Fibroblast of the aortic adventitia (primary cell): ENCODE results near the gene GPR42. TPM values are rescaled to one million over a fixed set of nuclear protein-coding genes. Genes with fewer than 3 reads are reported as not detected.
"Not testable (repeated sequence)": the region's sequence is repeated elsewhere in the genome, so short reads cannot be mapped to it uniquely, and the experiment has no call there.

ENCODE experiments used
- DNase-seq: peaks from one replicate; pipeline ENCODE4 v3.0.0-alpha.2; 2010; ENCODE audit warnings: low read depth
- H3K4me3 ChIP-seq: 2 replicates; pipeline ENCODE4 v1.5.1; 2011; ENCODE audit warnings: low read depth, mild to moderate bottlenecking, control low read depth, low read length, moderate library complexity
- total RNA-seq: library from RNA; depleted of rRNA; stranded (reverse); fragments of >200 nt; gene quantifications from 2 replicates; pipeline ENCODE4 v1.2.3, GENCODE V29; 2012; ENCODE audit warnings: low replicate concordance
- TF ChIP-seq, protein P1 (sequence below): IDR thresholded peaks from 2 replicates; pipeline ENCODE4 v1.5.1; 2011; ENCODE audit warnings: mild to moderate bottlenecking, low read length, control low read depth, inconsistent platforms; ENCODE audit not compliant: insufficient read depth

The GPR42 gene
- total RNA-seq, 1 donor, result not detected

DNA sequence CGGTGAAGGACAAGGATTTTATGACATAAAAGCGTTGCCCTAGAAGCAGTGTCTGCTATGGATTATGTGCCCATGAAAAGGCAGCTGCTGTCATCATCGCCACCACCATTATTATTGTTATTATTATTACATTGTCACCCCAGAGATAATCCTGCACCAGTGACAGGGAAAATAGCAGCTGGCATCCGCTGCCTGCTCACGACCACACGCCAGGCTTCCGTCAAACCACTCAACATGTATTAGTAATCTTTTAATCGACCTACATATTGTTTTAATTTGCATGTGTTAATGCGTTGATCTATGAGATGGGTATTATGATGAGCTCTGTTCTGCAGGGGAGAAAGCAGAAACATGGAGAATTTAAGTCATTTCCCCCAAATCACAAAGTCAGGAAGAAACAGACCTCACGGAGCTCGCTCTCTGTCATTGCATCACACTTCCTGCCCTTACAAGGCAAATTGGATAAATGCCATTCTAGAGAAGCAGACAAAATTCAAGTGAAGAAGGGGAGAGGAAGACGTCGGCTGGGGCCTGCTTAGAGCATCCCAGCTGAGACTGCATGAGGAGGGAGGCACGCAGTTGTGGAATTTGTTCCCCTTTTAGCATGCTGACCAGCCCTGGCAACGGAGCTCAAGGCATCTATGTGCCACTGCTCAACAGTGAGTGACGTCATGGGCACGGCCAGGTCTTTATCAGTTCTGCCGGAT lies 12.8 kb upstream of the GPR42 start, which contains the start of gene FFAR3:
Gene FFAR3 (plus strand): TSS at position 594 of the 707 bp plus-strand sequence. CDS start 431 bp downstream, outside the sequence.
- TF ChIP-seq, protein P1, sequence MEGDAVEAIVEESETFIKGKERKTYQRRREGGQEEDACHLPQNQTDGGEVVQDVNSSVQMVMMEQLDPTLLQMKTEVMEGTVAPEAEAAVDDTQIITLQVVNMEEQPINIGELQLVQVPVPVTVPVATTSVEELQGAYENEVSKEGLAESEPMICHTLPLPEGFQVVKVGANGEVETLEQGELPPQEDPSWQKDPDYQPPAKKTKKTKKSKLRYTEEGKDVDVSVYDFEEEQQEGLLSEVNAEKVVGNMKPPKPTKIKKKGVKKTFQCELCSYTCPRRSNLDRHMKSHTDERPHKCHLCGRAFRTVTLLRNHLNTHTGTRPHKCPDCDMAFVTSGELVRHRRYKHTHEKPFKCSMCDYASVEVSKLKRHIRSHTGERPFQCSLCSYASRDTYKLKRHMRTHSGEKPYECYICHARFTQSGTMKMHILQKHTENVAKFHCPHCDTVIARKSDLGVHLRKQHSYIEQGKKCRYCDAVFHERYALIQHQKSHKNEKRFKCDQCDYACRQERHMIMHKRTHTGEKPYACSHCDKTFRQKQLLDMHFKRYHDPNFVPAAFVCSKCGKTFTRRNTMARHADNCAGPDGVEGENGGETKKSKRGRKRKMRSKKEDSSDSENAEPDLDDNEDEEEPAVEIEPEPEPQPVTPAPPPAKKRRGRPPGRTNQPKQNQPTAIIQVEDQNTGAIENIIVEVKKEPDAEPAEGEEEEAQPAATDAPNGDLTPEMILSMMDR, result no peak
- H3K4me3 ChIP-seq, result no peak within 1 kb of the TSS
- DNase-seq, result peak; percentile 37

DNA sequence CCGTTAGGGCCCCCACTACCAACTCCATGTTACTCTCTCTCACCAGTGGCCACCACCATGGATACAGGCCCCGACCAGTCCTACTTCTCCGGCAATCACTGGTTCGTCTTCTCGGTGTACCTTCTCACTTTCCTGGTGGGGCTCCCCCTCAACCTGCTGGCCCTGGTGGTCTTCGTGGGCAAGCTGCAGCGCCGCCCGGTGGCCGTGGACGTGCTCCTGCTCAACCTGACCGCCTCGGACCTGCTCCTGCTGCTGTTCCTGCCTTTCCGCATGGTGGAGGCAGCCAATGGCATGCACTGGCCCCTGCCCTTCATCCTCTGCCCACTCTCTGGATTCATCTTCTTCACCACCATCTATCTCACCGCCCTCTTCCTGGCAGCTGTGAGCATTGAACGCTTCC lies 12.0 kb upstream of the GPR42 start:
- DNase-seq, H3K4me3 ChIP-seq: not testable (repeated sequence)

DNA sequence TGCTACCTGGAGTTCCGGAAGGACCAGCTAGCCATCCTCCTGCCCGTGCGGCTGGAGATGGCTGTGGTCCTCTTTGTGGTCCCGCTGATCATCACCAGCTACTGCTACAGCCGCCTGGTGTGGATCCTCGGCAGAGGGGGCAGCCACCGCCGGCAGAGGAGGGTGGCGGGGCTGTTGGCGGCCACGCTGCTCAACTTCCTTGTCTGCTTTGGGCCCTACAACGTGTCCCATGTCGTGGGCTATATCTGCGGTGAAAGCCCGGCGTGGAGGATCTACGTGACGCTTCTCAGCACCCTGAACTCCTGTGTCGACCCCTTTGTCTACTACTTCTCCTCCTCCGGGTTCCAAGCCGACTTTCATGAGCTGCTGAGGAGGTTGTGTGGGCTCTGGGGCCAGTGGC lies 11.5 kb upstream of the GPR42 start:
- not testable (repeated sequence) for H3K4me3 ChIP-seq, DNase-seq

GRCh38 chr19:35360081-35360480 lies 10.8 kb upstream of the GPR42 start:
- not testable (repeated sequence) for H3K4me3 ChIP-seq, DNase-seq

- H3K4me3 ChIP-seq, result no peak overlapping the region
- no peak for DNase-seq
- TF ChIP-seq, protein P1, result no peak
Observed at GRCh38 chr19:35360880-35361420, 9.9 kb upstream of the GPR42 start.

DNA sequence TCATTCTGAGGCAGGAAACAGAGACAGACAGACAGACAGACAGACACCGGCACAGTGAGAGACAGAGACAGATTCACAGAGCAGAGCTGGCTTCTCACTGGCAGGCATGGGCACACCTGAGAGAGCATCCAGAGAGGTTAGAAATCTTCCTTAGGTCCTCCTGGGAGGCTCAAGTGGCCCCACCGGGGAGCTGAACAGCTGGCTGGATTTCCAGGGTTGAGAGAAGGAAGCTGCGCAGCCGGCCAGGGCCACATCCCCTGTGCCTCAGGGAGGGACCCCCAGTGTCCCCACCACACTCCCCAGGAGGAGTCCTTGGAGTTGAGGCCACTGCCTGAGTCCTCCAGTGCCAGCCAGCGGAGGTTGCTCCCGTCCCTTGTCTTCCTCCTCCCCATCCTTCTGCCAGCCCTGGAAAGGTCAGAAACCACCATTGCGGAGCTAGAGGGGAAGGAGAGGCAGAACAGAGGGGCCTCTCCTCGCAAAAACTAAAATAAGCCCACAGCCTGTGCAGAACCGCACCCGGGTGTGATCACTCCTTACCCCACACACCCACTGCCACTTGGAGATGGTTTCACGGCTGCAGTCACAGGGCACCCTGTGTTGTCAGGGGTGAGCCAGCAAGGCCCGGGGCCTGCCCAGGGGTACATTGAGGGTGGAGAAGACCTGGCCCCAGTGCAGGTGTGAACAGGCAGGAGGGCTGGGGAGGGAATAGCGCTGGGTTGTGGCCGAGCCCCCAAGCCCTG lies 8.4 kb upstream of the GPR42 start:
- H3K4me3 ChIP-seq, result no peak overlapping the region
- TF ChIP-seq, protein P1, result no peak
- DNase-seq, result no peak

- TF ChIP-seq, protein P1, result no peak
- H3K4me3 ChIP-seq, result no peak overlapping the region
- no peak for DNase-seq
Observed at GRCh38 chr19:35363001-35363590, 7.8 kb upstream of the GPR42 start.

DNA sequence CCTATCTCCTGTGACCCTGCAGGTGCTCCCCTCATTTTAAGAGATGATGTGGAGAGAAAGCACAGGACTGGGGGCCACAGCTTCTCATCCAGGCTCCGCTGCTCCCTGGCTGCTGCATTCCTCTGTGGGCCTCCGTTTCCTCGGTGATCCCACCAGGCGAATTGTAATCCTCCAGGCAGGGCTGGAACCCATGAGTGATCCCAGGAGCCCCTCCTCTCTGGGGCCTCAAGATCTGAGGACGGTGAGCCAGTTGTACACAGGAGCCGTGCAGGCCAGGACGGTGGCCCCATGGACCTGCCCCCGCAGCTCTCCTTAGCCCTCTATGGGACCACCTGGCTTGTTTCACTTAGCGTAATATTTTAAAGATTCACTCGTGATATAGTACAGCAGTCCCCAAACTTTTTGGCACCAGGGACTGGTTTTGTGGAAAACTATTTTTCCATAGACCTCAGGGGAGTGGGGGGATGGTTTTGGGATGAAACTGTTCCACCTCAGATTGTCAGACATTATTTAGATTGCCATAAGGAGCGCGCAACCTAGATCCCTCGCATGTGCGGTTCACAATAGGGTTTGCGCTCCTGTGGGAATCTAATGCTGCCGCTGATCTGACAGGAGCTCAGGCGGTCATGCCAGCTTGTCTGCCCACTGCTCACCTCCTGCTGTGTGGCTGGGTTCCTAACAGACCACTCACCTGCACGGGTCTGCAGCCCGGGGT lies 7.0 kb upstream of the GPR42 start:
- DNase-seq, result no peak
- H3K4me3 ChIP-seq, result no peak overlapping the region
- TF ChIP-seq, protein P1, result no peak
